ENCODE results near the gene SULT6B1. TPM values are rescaled to one million over a fixed set of nuclear protein-coding genes. Genes with fewer than 3 reads are reported as not detected.
"Not testable (repeated sequence)": the region's sequence is repeated elsewhere in the genome, so short reads cannot be mapped to it uniquely, and the experiment has no call there.

Gene SULT6B1
- total RNA-seq, 1 experiment from 2014 or later: not detected

DNA sequence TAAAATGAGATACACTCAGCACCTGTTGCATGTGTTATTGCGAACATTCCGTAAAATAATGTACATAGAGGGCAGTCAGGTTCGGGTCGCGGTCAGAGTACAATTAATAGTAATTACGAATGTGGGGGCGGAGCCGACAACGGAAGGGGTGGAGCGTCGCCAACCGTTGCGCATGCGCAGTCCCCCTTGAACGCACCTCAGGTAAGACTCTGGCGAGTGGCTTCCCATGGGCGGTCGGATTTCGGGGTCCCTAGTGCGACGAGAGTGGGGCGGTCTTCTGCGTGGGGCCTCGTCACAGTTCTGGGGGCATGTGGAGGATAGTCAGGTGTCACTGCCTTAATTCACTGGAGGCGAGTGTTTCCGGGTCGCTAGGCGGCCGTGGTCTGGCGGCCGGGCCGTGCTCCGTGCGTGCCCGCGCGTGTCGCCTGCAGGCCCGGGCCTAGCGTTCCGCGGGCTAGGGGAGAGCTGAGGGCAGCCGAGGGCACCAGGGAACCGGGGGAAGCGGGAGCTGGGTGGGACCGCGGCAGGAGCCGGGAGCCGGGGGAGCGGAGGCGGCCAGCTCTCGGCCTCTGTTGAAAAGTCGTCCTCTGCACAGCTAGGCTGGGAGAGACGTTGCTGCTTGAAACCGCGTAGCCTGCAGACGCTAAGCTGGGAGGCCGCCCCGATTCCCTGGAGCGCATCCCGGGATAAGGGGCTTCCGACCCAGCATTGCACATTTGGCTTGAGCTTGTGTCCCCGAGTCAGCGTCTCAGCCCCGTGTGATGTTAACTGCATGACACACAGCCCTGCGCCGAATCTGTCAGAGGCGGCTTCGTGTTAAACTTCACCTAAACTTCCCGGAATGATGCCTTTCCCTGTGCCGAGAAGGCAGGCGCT, 8.1 kb upstream of the SULT6B1 start, which contains the start of gene CEBPZOS:
Gene CEBPZOS (plus strand): TSS at position 177 of the 876 bp plus-strand sequence. CDS start 3,209 bp downstream, outside the sequence.
- peak; percentile 88 for DNase-seq (ENCODE audit: low read depth)

DNA sequence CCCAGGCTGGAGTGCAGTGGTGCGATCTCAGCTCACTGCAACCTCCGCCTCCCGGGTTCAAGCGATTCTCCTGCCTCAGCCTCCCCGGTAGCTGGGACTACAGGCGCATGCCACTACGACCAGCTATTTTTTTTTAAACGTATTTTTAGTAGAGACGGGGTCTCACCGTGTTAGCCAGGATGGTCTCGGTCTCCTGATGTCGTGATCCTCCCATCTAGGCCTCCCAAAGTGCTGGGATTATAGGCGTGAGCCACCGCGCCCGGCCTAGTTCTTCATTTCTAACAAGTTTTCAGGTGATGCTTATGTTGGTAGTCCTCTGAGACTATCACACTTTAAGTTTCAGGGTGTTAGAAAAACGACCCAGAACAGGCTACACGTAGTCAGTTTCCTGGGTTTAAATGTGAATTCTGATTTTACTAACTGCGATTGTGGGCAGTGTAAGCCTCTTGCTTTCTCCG, 7.4 kb upstream of the SULT6B1 start:
- not testable (repeated sequence) for DNase-seq (ENCODE audit: low read depth)

DNA sequence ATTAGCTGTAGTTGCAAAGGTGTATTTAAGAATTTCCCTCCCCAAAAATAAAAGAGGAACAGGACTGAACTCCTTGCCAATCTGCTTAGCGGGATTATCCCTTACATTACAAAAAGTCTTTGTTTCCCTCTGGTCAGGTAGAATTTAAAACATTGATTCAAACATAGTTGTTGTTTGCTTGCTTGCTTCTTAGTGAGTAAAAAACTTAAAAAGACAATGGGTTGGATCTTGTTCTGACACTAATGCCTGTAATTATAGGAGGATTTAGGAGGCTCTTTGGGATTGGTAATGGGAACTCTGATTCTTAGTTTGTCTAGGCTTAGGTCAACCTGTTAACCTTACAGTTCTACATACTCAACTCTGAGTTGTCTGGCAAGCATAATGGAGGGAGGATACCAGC, 4.1 kb upstream of the SULT6B1 start:
- DNase-seq (ENCODE audit: low read depth): no peak

DNA sequence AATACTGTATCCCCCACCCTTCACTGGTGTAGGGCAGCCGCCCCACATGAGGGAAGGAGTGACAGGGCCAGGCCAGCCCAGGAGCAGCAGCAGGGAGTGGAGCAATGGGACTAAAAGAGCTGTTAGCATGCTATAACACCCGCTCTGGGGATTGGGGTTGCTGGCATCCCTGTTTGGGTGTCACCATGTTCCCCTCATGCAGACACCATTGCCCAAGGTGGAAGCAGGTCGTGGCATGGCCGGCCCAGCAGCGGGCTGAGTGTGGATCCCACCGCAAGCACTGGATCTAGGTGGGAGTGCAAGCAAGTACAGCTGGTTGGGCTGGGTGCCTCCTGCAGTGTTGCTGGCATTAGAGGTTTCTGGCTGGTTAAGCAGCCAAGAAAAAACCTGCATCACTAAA, 3.3 kb upstream of the SULT6B1 start:
- no peak for DNase-seq (ENCODE audit: low read depth)

- no peak for DNase-seq (ENCODE audit: low read depth)
These were observed 2.8 kb upstream of the SULT6B1 start for GRCh38 chr2:37191253-37191652.

GRCh38 chr2:37190290-37190689, 1.8 kb upstream of the SULT6B1 start:
- DNase-seq (ENCODE audit: low read depth): no peak

GRCh38 chr2:37189452-37190153, 1.1 kb upstream of the SULT6B1 start:
- peak; percentile 95 for DNase-seq (ENCODE audit: low read depth)

DNA sequence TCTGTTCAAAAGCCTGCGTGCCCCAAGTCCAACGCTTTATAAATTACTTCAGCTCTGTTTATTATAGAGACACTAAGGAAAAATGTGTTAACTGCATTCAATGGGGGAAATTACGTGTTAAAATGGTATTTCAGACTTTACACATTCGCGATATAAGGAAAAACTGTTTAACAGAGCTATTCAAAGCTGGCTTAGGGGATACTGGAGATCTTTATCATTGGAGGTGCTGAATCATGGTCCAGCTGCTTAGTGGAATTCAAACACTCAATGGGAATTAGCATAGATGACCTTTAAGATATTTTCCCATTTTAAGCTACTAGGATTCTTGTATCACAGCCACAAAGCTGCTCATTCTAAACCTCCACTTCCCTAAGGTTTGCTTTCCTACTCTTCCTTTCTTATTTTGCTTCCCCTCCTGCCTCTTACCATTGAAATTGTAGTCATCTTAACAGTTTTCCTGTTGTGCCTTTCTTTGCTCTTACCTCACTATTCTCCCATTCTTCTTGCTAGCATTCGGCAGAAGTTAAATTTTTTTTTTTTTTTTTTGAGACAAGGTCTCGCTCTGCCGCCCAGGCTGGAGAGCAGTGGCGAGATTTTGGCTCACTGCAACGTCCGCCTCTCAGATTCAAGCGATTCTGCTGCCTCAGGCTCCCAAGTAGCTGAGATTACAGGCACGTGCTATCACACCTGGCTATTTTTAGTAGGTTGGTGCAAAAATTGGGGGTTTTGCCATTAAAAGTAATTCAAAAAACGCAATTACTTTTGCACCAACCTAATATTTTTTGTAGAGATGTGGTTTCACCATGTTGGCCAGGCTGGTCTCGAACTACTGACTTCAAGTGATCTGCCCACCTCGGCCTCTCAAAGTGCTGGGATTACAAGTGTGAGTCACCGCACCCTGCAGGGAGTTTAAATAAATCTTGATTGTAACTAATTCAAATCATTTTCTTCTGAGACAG, 6.5 kb downstream of the SULT6B1 start:
- DNase-seq (ENCODE audit: low read depth): peak; percentile 11

GRCh38 chr2:37180640-37181039, 7.8 kb downstream of the SULT6B1 start:
- DNase-seq (ENCODE audit: low read depth): no peak

- DNase-seq (ENCODE audit: low read depth): no peak
These were observed 8.3 kb downstream of the SULT6B1 start for GRCh38 chr2:37180006-37180639.

GRCh38 chr2:37173741-37174140, 14.7 kb downstream of the SULT6B1 start:
- no peak for DNase-seq (ENCODE audit: low read depth)

DNA sequence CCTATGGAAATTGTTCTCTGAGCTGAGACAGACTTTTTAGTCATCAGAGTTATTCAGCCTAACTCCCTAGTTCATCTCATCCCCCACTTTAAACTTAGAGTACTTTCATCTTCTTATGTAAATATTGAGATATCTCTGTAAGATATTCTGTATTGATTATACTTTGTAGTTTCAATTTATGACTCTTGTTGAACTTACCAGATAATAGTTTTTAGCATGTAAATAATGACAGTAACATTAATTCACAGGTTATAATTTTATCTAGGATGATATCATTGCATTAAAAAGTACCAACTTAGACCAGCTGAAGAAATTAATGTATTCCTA, 16.9 kb downstream of the SULT6B1 start:
- DNase-seq (ENCODE audit: low read depth): no peak

DNA sequence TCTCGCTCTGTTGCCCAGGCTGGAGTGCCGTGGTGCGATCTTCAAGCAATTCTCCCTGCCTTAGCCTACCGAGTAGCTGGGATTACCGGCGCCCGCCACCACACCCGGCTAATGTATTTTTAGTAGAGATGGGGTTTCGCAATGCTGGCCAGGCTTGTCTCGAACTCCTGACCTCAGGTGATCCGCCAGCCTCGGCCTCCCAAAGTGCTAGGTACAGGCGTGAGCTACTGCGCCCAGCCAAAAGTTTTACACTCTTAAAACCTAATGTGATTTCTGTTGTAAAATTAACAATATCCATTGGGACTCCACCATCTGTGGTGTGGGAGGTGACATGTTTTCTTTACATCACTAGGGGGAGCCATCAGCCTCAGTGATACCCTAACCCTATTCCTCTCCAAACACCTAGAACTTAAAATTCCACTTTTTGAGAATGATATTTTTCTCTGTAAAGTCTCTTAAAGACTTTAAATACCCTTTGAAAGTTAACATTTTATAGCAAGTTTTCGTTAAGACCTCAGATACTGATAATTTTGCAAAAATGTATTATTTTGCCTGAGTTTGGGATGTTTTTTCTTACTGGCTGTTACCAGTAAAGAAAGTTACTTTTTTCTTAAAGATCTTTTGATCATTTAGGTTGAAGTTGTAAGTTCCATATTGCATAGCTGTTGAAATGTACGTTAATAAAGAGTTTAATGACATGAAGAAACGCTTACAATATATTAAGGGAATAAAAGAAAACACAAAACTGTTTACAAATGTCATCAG, 20.1 kb downstream of the SULT6B1 start:
- DNase-seq (ENCODE audit: low read depth): peak; percentile 51

GRCh38 chr2:37167636-37168180, 20.8 kb downstream of the SULT6B1 start:
- DNase-seq (ENCODE audit: low read depth): no peak

- no peak for DNase-seq (ENCODE audit: low read depth)
These were observed 23.7 kb downstream of the SULT6B1 start for GRCh38 chr2:37164757-37165156.

GRCh38 chr2:37156857-37157714, 31.4 kb downstream of the SULT6B1 start, which contains the start of gene EIF2AK2:
Gene EIF2AK2 (minus strand): TSS chr2:37156980. CDS start chr2:37147806, 9,174 bp downstream.
- peak; percentile 93 for DNase-seq (ENCODE audit: low read depth)

DNA sequence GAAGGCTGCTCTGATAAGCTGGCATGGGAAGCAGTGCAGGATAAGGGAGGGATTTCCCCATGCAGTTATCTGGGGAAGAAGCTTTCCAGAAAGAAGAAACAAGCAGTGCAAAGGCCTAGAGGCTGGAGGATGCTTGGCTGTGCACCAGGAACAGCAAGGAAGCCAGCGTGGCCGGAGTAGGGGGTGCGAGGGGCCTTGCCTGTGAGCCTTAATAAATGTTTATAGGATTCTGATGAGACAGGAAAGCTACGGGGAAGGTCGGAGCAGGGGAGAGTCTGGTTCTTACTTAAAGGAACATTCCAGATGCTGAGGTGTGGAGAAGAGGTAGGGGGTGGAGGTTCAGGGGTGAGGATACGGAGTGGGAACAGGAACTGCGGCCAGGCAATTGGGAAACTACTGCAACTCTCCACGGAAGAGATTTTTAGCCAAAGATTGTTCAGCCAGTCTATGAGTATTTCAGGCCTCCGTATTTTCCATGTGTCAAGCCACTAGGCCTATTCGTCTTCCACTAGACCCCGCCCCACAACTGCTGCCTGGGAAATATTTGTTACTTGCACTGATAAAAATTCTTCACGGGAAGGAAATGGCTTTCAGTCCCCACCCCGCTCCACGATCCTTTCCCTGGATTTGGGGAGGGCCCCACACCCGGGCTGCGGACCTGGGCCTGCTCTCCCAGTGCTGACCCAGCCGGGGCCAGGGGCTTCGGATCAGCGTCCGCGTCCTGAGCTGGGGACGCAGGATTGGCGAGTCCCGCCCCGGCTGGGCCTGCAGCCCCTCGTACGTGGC, 32.2 kb downstream of the SULT6B1 start:
- DNase-seq (ENCODE audit: low read depth): peak; percentile 50

GRCh38 chr2:37154785-37155184, 33.7 kb downstream of the SULT6B1 start:
- DNase-seq (ENCODE audit: low read depth): no peak

Measured in Daoy (cell line).